Stomach (tissue), 9 donors: ENCODE data around the gene CDH22. TPM values are rescaled to one million over a fixed set of nuclear protein-coding genes. Genes with fewer than 3 reads are reported as not detected.

ENCODE experiments used
- DNase-seq, 2 donors: peaks; one replicate each; pipeline versions ENCODE4 v3.0.0 to v3.0.0-alpha.2; 2013 to 2019
- H3K27ac ChIP-seq, 5 donors: fragments of 200-600 bp in 4 of 5; sonication (generic) in 4 of 5; one replicate each; pipeline ENCODE4 v1.5.1; 2013 to 2019; ENCODE audit warnings: mild to moderate bottlenecking in 1 of 5, moderate library complexity in 1 of 5
- H3K27me3 ChIP-seq, 3 donors: fragments of 200-600 bp; sonication (generic); one replicate each; pipeline ENCODE4 v1.5.1; 2017 to 2019; ENCODE audit warnings: mixed run types in 1 of 3
- H3K36me3 ChIP-seq, 4 donors: fragments of 200-600 bp; sonication (generic); 1 replicate in 3 of 4; 2 replicates in 1 of 4; pipeline ENCODE4 v1.5.1; 2016 to 2019
- H3K4me1 ChIP-seq, 4 donors: fragments of 200-600 bp; sonication (generic); one replicate each; pipeline ENCODE4 v1.5.1; 2016 to 2019
- H3K4me3 ChIP-seq, 4 donors: fragments of 200-600 bp; sonication (generic) in 3 of 4; one replicate each; pipeline ENCODE4 v1.5.1; 2016 to 2019; ENCODE audit warnings: mild to moderate bottlenecking in 1 of 4
- H3K9me3 ChIP-seq, 4 donors: fragments of 200-600 bp; sonication (generic); one replicate each; pipeline ENCODE4 v1.5.1; 2016 to 2019
- EP300 ChIP-seq: sonication (generic); formaldehyde crosslinking; IDR thresholded peaks from one replicate; pipeline ENCODE4 v1.6.1; 2017; ENCODE audit warnings: antibody characterized with exemption
- POLR2A ChIP-seq, 4 donors: fragments of 450-650 bp; IDR thresholded peaks; one replicate each; pipeline ENCODE4 v1.6.1; 2016; ENCODE audit warnings: antibody characterized with exemption in 4 of 4, control low read depth in 2 of 4, mild to moderate bottlenecking in 1 of 4, moderate library complexity in 1 of 4
- POLR2AphosphoS5 ChIP-seq, 3 donors: sonication (generic); formaldehyde crosslinking; IDR thresholded peaks; one replicate each; pipeline ENCODE4 v1.6.1; 2016; ENCODE audit warnings: antibody characterized with exemption in 3 of 3
- WGBS, 5 donors: extraction: QIAGEN DNeasy Blood & Tissue Kit in 3 of 5; methylation state at CpG; one replicate each; pipeline versions ENCODE4 v1.1.5 to v1.1.7; 2013 to 2018; 5-methylcytosine and 5-hydroxymethylcytosine counted together
- intact Hi-C: fragments of 100-400 bp; cut with DNase I; formaldehyde crosslinking; loops from one replicate; pipeline ENCODE4 v1.15.1; 2023; ENCODE audit warnings: low total_unique reads
- polyA plus RNA-seq, 3 donors: library from polyadenylated mRNA; stranded (reverse); fragments of 200-250 nt; gene quantifications; one replicate each; pipeline ENCODE4 v1.2.3, GENCODE V29; 2013
- total RNA-seq, 5 donors: library from RNA; depleted of rRNA; stranded (reverse); fragments of >200 nt; gene quantifications; one replicate each; pipeline versions ENCODE4 v1.1.0 to v1.2.3, GENCODE V29; 2014 to 2016
- TF ChIP-seq, protein P1 (sequence below), 7 experiments: fragments of 450-650 bp in 4 of 7; fragments of 200-600 bp in 3 of 7; sonication (generic) in 3 of 7; IDR thresholded peaks; one replicate each; pipeline ENCODE4 v1.5.1; 2016 to 2019; ENCODE audit warnings: antibody characterized with exemption in 7 of 7, control low read depth in 2 of 7, mild to moderate bottlenecking in 1 of 7
- donor health status: healthy with polysubstance abuse.
- donor health status: Bipolar disorder and iron deficiency.
- donor health status: healthy.

The CDH22 gene
- total and polyA plus RNA-seq, 8 donors = 0.18 to 0.60 (median 0.19) TPM; not detected in 5

DNA sequence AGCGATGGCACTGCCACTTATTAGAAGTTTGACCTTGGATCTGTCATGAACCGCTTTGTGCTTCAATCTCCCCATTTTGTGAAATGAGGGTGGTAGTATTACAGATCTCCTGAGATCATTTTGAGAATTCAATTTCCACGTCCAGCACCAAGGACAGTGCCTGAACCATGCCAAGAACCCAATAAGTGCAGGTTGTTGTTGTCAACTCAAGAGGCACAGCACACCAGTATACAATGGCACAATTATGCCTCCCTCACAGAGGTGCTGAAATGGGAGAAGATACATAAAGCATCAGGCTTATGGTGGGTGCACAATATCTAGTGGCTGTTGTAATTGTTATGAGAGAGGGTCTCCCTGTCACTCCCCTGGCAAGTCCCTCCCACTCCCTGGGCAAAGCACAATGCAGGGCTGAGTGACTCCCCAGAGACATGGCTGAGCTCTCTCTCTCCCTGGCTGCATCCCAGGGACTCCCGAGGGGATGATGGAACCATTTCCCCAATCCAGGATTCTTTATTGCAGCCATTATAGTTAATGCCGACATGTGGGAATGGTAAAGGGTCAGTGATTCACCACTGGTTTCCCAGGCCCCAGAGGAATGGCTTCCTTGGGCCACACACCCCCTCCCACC is 78.7 kb downstream of the CDH22 start:
- TF ChIP-seq POLR2A (IDR thresholded peaks at IDR 0.05) = no peak
- TF ChIP-seq EP300 = no peak
- TF ChIP-seq, protein P1, sequence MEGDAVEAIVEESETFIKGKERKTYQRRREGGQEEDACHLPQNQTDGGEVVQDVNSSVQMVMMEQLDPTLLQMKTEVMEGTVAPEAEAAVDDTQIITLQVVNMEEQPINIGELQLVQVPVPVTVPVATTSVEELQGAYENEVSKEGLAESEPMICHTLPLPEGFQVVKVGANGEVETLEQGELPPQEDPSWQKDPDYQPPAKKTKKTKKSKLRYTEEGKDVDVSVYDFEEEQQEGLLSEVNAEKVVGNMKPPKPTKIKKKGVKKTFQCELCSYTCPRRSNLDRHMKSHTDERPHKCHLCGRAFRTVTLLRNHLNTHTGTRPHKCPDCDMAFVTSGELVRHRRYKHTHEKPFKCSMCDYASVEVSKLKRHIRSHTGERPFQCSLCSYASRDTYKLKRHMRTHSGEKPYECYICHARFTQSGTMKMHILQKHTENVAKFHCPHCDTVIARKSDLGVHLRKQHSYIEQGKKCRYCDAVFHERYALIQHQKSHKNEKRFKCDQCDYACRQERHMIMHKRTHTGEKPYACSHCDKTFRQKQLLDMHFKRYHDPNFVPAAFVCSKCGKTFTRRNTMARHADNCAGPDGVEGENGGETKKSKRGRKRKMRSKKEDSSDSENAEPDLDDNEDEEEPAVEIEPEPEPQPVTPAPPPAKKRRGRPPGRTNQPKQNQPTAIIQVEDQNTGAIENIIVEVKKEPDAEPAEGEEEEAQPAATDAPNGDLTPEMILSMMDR (IDR thresholded peaks at IDR 0.05) = no peak
- no peak for TF ChIP-seq POLR2AphosphoS5 (IDR thresholded peaks at IDR 0.05)
- Histone ChIP-seq H3K27ac (no peak overlapping the region), H3K27me3 (peaks cover 0 to 76% (median 30%) of the 10 kb centered on the region in 3 donors), H3K4me3 (no peak overlapping the region), H3K9me3 (no peaks in the 10 kb centered on the region), H3K4me1 (no peaks in the 10 kb centered on the region), H3K36me3 (no peaks in the 10 kb centered on the region)
- no peak for DNase-seq
- intact Hi-C loops = no loop called here
- 42 to 55% (median 50%) methylated on average over 5 of the region's 5 CpGs for WGBS, 5 donors

DNA sequence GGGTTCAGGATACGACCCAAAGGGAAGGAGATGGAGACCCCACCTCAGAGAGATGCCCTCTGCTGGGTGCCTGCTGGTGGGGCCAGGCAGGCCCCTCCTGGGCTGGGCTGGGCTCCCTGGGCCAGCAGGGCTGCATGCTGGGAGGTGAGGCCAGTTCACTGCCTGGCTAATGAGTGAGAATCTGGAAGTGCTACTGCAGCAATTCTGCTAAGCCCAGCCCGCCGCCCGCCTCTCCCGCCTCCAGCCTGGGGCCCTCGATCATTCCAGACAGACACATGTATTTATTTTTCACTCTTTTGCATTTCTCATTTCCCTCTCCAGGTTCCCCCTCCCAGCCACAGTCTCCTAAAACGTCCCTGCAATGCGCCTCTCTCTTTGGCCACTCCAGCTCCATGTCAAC is 79.6 kb downstream of the CDH22 start:
- Histone ChIP-seq H3K4me1 (no peaks in the 10 kb centered on the region), H3K27me3 (peaks cover 0 to 77% (median 30%) of the 10 kb centered on the region in 3 donors), H3K27ac (no peak overlapping the region), H3K4me3 (no peak overlapping the region), H3K9me3 (no peaks in the 10 kb centered on the region), H3K36me3 (no peaks in the 10 kb centered on the region)
- intact Hi-C loops = no loop called here
- DNase-seq = no peak
- TF ChIP-seq, protein P1 (IDR thresholded peaks at IDR 0.05) = no peak
- TF ChIP-seq POLR2A (IDR thresholded peaks at IDR 0.05) (no peak), EP300 (no peak), POLR2AphosphoS5 (IDR thresholded peaks at IDR 0.05) (no peak)
- 48 to 67% (median 62%) methylated on average over 8 of the region's 8 CpGs for WGBS, 5 donors

DNA sequence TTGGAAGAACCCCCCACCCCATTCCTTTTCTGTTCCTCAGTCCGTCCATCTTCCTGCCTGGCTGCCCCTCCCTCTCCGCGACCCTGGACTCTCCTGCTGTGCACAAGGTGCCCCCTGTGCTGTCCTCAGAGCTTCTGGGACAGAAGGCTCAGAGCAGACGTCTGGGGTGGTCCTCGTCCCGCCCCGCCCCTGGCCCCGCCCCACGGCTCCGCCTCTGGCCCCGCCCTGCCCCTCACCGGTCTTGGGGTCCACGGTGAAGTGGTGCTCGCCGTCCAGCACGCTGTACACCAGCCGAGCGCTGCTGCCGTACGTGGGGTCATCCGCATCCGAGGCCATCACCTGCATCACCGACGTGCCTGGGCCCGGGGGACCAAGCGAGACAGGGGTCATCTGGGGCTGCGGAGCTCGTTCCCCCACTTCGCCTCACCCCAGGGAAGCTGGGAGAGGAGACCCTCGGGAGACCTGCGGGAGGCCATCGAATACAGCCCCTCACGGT is 81.0 kb downstream of the CDH22 start:
- 40 to 70% (median 57%) methylated on average over 17 to 33 of the region's 33 CpGs for WGBS, 5 donors
- peaks cover 0 to 69% (median 30%) of the 10 kb centered on the region in 3 donors for H3K27me3 ChIP-seq
- TF ChIP-seq, protein P1 (IDR thresholded peaks at IDR 0.05) = no peak
- no peak for TF ChIP-seq POLR2A (IDR thresholded peaks at IDR 0.05)
- no peak for TF ChIP-seq POLR2AphosphoS5 (IDR thresholded peaks at IDR 0.05)
- TF ChIP-seq EP300 = no peak

DNA sequence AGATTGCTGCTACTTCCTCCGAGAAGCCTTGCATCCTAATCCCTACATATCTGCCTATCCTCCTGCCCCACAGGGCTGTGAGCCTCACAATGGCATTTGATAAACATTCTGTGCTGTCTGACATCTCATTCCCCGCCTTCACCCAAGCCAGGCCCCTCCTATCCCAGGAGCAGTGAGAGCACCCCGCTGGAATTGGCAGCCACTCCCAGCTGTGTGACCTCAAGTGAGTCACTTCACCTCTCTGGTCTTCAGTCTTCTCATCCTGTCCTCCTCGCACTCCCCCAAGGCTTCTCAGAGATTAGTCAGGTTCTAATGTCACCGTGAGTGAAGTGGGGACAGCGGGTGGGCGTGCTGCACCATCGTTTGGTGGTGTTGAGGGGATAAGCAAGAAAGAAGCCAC is 81.7 kb downstream of the CDH22 start:
- peaks cover 0 to 17% (median 10%) of the 10 kb centered on the region in 4 donors for H3K4me1 ChIP-seq
- no peak for DNase-seq
- TF ChIP-seq POLR2A (IDR thresholded peaks at IDR 0.05) (no peak), POLR2AphosphoS5 (IDR thresholded peaks at IDR 0.05) (no peak)
- TF ChIP-seq, protein P1 (IDR thresholded peaks at IDR 0.05) = no peak
- 40 to 50% (median 42%) methylated on average over 8 of the region's 8 CpGs for WGBS, 5 donors
- no peaks in the 10 kb centered on the region for H3K36me3 ChIP-seq
- peaks cover 0 to 63% (median 30%) of the 10 kb centered on the region in 3 donors for H3K27me3 ChIP-seq
- H3K9me3 ChIP-seq = no peaks in the 10 kb centered on the region
- intact Hi-C loops = no loop called here
- H3K27ac ChIP-seq = no peak overlapping the region
- H3K4me3 ChIP-seq = no peak overlapping the region

More for the DNA sequence above, 81.0 kb downstream of the CDH22 start:
- H3K27ac ChIP-seq = no peak overlapping the region
- peaks cover 0 to 11% (median 7%) of the 10 kb centered on the region in 4 donors for H3K4me1 ChIP-seq
- intact Hi-C loops = no loop called here
- DNase-seq = no peak
- no peaks in the 10 kb centered on the region for H3K9me3 ChIP-seq
- H3K36me3 ChIP-seq = no peaks in the 10 kb centered on the region
- H3K4me3 ChIP-seq = no peak overlapping the region
